ENCODE data around the gene PIAS1.

GRCh38 chr15:68152342-68152741 lies 98.2 kb downstream of the PIAS1 start:
- no peak for TF ChIP-seq CTCF (conservative IDR thresholded peaks at IDR 0.05; ENCODE audit: low read length)
- no peak for TF ChIP-seq EZH2phosphoT487 (IDR thresholded peaks at IDR 0.05; ENCODE audit: borderline replicate concordance, low read depth, low read length)
